Measurements from ENCODE around the gene MERTK. TPM values are rescaled to one million over a fixed set of nuclear protein-coding genes. Genes with fewer than 3 reads are reported as not detected.
A peak's percentile ranks its signal among the peaks of the same experiment; 100 is the strongest.

Gene MERTK
- total and polyA plus RNA-seq, 12 donors: 23.3 to 152 (median 75.3) TPM

- 59 to 89% (median 74%) methylated on average over 2 of the region's 2 CpGs for WGBS, 4 donors
- H3K4me3 ChIP-seq: no peak overlapping the region
- H3K36me3 ChIP-seq (replicated peaks in 1 of 2): no peaks in the 10 kb centered on the region
- intact Hi-C loops (cut with DNase I): no loop called here
- no peaks in the 10 kb centered on the region for H3K9me3 ChIP-seq (replicated peaks in 1 of 3)
- peaks cover 0 to 43% of the 10 kb centered on the region in 2 donors for H3K4me1 ChIP-seq (replicated peaks in 1 of 2)
- H3K27ac ChIP-seq: no peak overlapping the region
- DNase-seq: peak in 1 of 7 donors; percentile 49
- no peaks in the 10 kb centered on the region for H3K27me3 ChIP-seq
- TF ChIP-seq POLR2A (IDR thresholded peaks at IDR 0.05) (no peak), CTCF (IDR thresholded peaks at IDR 0.05) (no peak)
Measured at GRCh38 chr2:111912547-111912946, 14.1 kb downstream of the MERTK start.

GRCh38 chr2:111917106-111917505 is 18.7 kb downstream of the MERTK start:
- WGBS, 4 donors: 50 to 88% (median 77%) methylated on average over 2 to 3 of the region's 3 CpGs
- Histone ChIP-seq H3K36me3 (replicated peaks in 1 of 2) (no peaks in the 10 kb centered on the region), H3K4me1 (replicated peaks in 1 of 2) (peaks cover 9 to 30% of the 10 kb centered on the region in 2 donors), H3K9me3 (replicated peaks in 1 of 3) (no peaks in the 10 kb centered on the region), H3K27ac (no peak overlapping the region), H3K4me3 (no peak overlapping the region), H3K27me3 (no peaks in the 10 kb centered on the region)
- intact Hi-C loops (cut with DNase I): no loop called here
- TF ChIP-seq POLR2A (IDR thresholded peaks at IDR 0.05): no peak
- no peak for TF ChIP-seq CTCF (IDR thresholded peaks at IDR 0.05)
- peak in 1 of 7 donors; percentile 47 for DNase-seq

GRCh38 chr2:111918383-111918806 is 20.0 kb downstream of the MERTK start:
- peak in 1 of 7 donors; percentile 47 for DNase-seq
- Histone ChIP-seq H3K36me3 (replicated peaks in 1 of 2) (peaks cover 0 to 11% of the 10 kb centered on the region in 2 donors), H3K4me1 (replicated peaks in 1 of 2) (peaks cover 9 to 30% of the 10 kb centered on the region in 2 donors), H3K27me3 (no peaks in the 10 kb centered on the region), H3K4me3 (no peak overlapping the region), H3K27ac (no peak overlapping the region), H3K9me3 (replicated peaks in 1 of 3) (no peaks in the 10 kb centered on the region)
- TF ChIP-seq POLR2A (IDR thresholded peaks at IDR 0.05) (no peak), CTCF (IDR thresholded peaks at IDR 0.05) (no peak)
- 75 to 82% (median 75%) methylated on average over 1 of the region's 1 CpG; no CpG with 5 or more reads in 1 of the 4 donors for WGBS, 4 donors
- intact Hi-C loops (cut with DNase I): no loop called here

GRCh38 chr2:111919365-111919764 is 21.0 kb downstream of the MERTK start:
- peak in 1 of 7 donors; percentile 36 for DNase-seq
- H3K27ac ChIP-seq: peak overlapping the region in 2 of 5 donors; percentile 31 to 67
- no peak overlapping the region for H3K4me3 ChIP-seq
- intact Hi-C loops (cut with DNase I): no loop called here
- no peak for TF ChIP-seq POLR2A (IDR thresholded peaks at IDR 0.05)
- peak in 2 of 6 experiments; percentile 10 to 16 for TF ChIP-seq CTCF (IDR thresholded peaks at IDR 0.05)
- WGBS, 4 donors: 39 to 51% (median 48%) methylated on average over 2 of the region's 2 CpGs
- H3K4me1 ChIP-seq (replicated peaks in 1 of 2): peaks cover 9 to 30% of the 10 kb centered on the region in 2 donors
- H3K27me3 ChIP-seq: no peaks in the 10 kb centered on the region
- H3K9me3 ChIP-seq (replicated peaks in 1 of 3): no peaks in the 10 kb centered on the region
- H3K36me3 ChIP-seq (replicated peaks in 1 of 2): peaks cover 0 to 19% of the 10 kb centered on the region in 2 donors
